SK-N-SH (cell line): ENCODE results near the gene PPP1R9A. TPM values are rescaled to one million over a fixed set of nuclear protein-coding genes. Genes with fewer than 3 reads are reported as not detected.

Experiments
- CTCF ChIA-PET: fragments of 300-600, 350-600 bp; formaldehyde crosslinking; extraction: SDS; loops from one replicate; lab custom pipeline; 2021; lab: Yijun Ruan, JAX
- POLR2A ChIA-PET: fragments of 350-600 bp; sonication (Branson Sonifier 250); formaldehyde crosslinking; extraction: SDS; loops from one replicate; lab custom pipeline; 2020; ENCODE audit warnings: antibody characterized with exemption, inconsistent platforms; lab: Yijun Ruan, JAX
- DNase-seq: peaks from one replicate; pipeline ENCODE4 v3.0.0; 2012
- H2AFZ ChIP-seq: fragments of 200-600 bp; sonication (generic); 2 replicates; pipeline ENCODE4 v1.8.1; 2016; ENCODE audit warnings: antibody characterized with exemption, mild to moderate bottlenecking, low read depth
- H3F3A ChIP-seq: fragments of 200-600 bp; sonication (generic); replicated peaks from 2 replicates; pipeline ENCODE3; 2016; ENCODE audit warnings: antibody characterized with exemption, mild to moderate bottlenecking; ENCODE audit not compliant: insufficient read depth
- H3K27ac ChIP-seq, 2 experiments: fragments of 200-500 bp in 1 of 2; fragments of 200-600 bp in 1 of 2; sonication (Bioruptor generic) in 1 of 2; sonication (generic), shearing (Covaris generic) in 1 of 2; 2 replicates each; pipeline versions ENCODE4 v1.5.1 to v1.6.1; 2014 to 2016; ENCODE audit warnings: low read depth in 2 of 2, inconsistent platforms in 1 of 2, low read length in 1 of 2, mild to moderate bottlenecking in 1 of 2, mixed read lengths in 1 of 2
- H3K27me3 ChIP-seq: fragments of 200-600 bp; sonication (generic), shearing (Covaris generic); 2 replicates; pipeline ENCODE4 v1.6.1; 2016; ENCODE audit warnings: mixed run types; ENCODE audit not compliant: insufficient read depth
- H3K36me3 ChIP-seq, 2 experiments: fragments of 200-500 bp in 1 of 2; fragments of 200-600 bp in 1 of 2; sonication (Bioruptor generic) in 1 of 2; sonication (generic) in 1 of 2; replicated peaks in 1 of 2; 2 replicates each; pipeline versions ENCODE3 to v1.5.1; 2014 to 2016; ENCODE audit warnings: low read length in 1 of 2, mild to moderate bottlenecking in 1 of 2; ENCODE audit not compliant: insufficient read depth in 2 of 2, control insufficient read depth in 1 of 2
- H3K4me1 ChIP-seq, 2 experiments: fragments of 200-500 bp in 1 of 2; fragments of 200-600 bp in 1 of 2; sonication (Bioruptor generic) in 1 of 2; sonication (generic), shearing (Covaris generic) in 1 of 2; 2 replicates each; pipeline versions ENCODE4 v1.5.1 to v1.6.1; 2014 to 2016; ENCODE audit warnings: low read depth in 1 of 2, low read length in 1 of 2, mixed run types in 1 of 2; ENCODE audit not compliant: insufficient read depth in 2 of 2, control insufficient read depth in 1 of 2
- H3K4me2 ChIP-seq: fragments of 200-600 bp; sonication (generic), shearing (Covaris generic); 2 replicates; pipeline ENCODE4 v1.6.1; 2017; ENCODE audit warnings: mixed run types
- H3K4me3 ChIP-seq, 2 experiments: fragments of 200-500 bp in 1 of 2; fragments of 200-600 bp in 1 of 2; sonication (Bioruptor generic) in 1 of 2; sonication (generic), shearing (Covaris generic) in 1 of 2; 2 replicates each; pipeline versions ENCODE4 v1.5.1 to v1.8.1; 2014 to 2016; ENCODE audit warnings: low read depth in 2 of 2, inconsistent platforms in 1 of 2, low read length in 1 of 2, mild to moderate bottlenecking in 1 of 2, mixed read lengths in 1 of 2, moderate library complexity in 1 of 2
- H3K79me2 ChIP-seq: fragments of 200-600 bp; sonication (generic); 2 replicates; pipeline ENCODE4 v1.8.1; 2017; ENCODE audit warnings: mild to moderate bottlenecking; ENCODE audit not compliant: insufficient read depth
- H3K9ac ChIP-seq: fragments of 200-600 bp; sonication (generic); 2 replicates; pipeline ENCODE4 v1.6.1; 2017; ENCODE audit warnings: mixed run types
- H3K9me2 ChIP-seq: fragments of 200-600 bp; sonication (generic); 2 replicates; pipeline ENCODE4 v1.6.1; 2017; ENCODE audit warnings: mixed run types
- H3K9me3 ChIP-seq: fragments of 200-600 bp; sonication (generic); 2 replicates; pipeline ENCODE4 v1.6.1; 2017; ENCODE audit warnings: mixed run types, mild to moderate bottlenecking, moderate library complexity
- H4K20me1 ChIP-seq: fragments of 200-600 bp; sonication (generic); 2 replicates; pipeline ENCODE4 v1.6.1; 2017; ENCODE audit warnings: mild to moderate bottlenecking, mixed run types; ENCODE audit not compliant: insufficient read depth
- ELF1 ChIP-seq: IDR thresholded peaks from 2 replicates; pipeline ENCODE4 v1.4.0; 2012
- EZH2phosphoT487 ChIP-seq: fragments of 200-600 bp; sonication (generic); IDR thresholded peaks from 2 replicates; pipeline ENCODE4 v1.6.1; 2017; ENCODE audit warnings: low read depth, mixed run types, mild to moderate bottlenecking, antibody characterized with exemption, moderate library complexity, borderline replicate concordance
- FOSL2 ChIP-seq: IDR thresholded peaks from 2 replicates; pipeline ENCODE4 v1.4.0; 2012; ENCODE audit warnings: low read depth, mild to moderate bottlenecking, moderate library complexity, borderline replicate concordance
- JUND ChIP-seq: IDR thresholded peaks from 2 replicates; pipeline ENCODE4 v1.4.0; 2012
- NRF1 ChIP-seq: IDR thresholded peaks from 2 replicates; pipeline ENCODE4 v1.6.1; 2012; ENCODE audit warnings: low read depth, mild to moderate bottlenecking, low read length
- RCOR1 ChIP-seq: fragments of 150-350 bp; IDR thresholded peaks from 2 replicates; pipeline ENCODE4 v1.6.1; 2017; ENCODE audit warnings: antibody characterized with exemption, low read length
- WGBS: methylation state at CpG from one replicate; pipeline ENCODE4 v1.1.6; 2017; ENCODE audit warnings: low lambda C conversion rate; 5-methylcytosine and 5-hydroxymethylcytosine counted together
- polyA plus RNA-seq, 3 experiments: library from polyadenylated mRNA; depleted of rRNA; stranded (reverse); fragments of >200 nt; gene quantifications; 2 replicates each; pipeline ENCODE4 v1.2.3, GENCODE V29; 2012
- TF ChIP-seq, protein P1 (sequence below): IDR thresholded peaks from 2 replicates; pipeline ENCODE4 v1.4.0; 2012; ENCODE audit warnings: low read depth, borderline replicate concordance
- TF ChIP-seq, protein P2 (sequence below): IDR thresholded peaks from 2 replicates; pipeline ENCODE4 v1.6.1; 2012; ENCODE audit warnings: mild to moderate bottlenecking, low read depth, low read length, moderate library complexity

The PPP1R9A gene
- polyA plus RNA-seq, 1 of the 3 experiments (the other 2 are of a cell fraction), result 0.30 TPM

DNA sequence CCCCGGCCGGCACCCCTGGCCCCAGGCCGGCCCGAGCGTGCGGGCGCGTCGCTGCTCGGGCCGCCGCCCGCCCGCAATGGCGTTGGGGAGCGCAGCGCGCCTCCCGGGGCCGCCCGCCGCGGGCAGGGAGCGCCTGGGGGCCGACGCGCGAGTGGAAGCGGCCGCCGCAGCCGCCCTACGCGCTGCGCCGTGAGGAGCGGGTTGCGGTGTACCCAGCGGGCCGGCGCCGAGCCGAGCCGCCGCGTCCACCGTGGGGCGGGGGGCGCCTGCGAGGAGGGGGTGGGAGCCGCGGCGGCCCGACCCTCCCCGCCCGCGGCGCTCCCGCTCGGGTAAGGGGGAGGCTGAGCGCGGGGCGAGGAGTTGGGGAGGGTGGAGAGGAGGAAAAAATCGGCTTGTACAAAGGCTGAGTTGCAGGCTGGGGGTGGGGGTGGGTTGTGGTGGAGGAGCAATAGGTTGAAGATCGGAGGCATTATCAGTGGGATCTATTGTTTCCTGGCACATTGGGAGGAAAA is 473 bp downstream of the PPP1R9A start:
- POLR2A ChIA-PET, result interaction anchor here (0.7 kb wide), 1 partner anchor 291 kb away, joined by 3 read pairs; no protein-coding TSS in a partner anchor
- WGBS, result under 1% methylated on average over 28 of the region's 65 CpGs
- Histone ChIP-seq H3K36me3 (no peaks in the 10 kb centered on the region), H4K20me1 (no peaks in the 10 kb centered on the region), H3K4me2 (peak overlapping the region; percentile 80), H3F3A (no peaks in the 10 kb centered on the region), H2AFZ (peak overlapping the region; percentile 58; the same call in 1 of the 2 replicates), H3K9ac (no peak overlapping the region), H3K9me2 (no peaks in the 10 kb centered on the region), H3K27me3 (peaks cover 60% of the 10 kb centered on the region), H3K4me3 (peak overlapping the region; percentile 58 to 59), H3K9me3 (no peaks in the 10 kb centered on the region), H3K79me2 (no peaks in the 10 kb centered on the region), H3K4me1 (peaks cover 0 to 10% of the 10 kb centered on the region in 2 experiments; a peak in 2 of 4 replicates), H3K27ac (peak overlapping the region in 1 of 2 experiments; percentile 63; a peak in 2 of 4 replicates)
- DNase-seq, result peak; percentile 82
- CTCF ChIA-PET, result interaction anchor here (1.0 to 1.2 kb wide), 2 partner anchors 458 to 558 kb away, joined by 3 to 8 read pairs; no protein-coding TSS in a partner anchor
- TF ChIP-seq, protein P1, sequence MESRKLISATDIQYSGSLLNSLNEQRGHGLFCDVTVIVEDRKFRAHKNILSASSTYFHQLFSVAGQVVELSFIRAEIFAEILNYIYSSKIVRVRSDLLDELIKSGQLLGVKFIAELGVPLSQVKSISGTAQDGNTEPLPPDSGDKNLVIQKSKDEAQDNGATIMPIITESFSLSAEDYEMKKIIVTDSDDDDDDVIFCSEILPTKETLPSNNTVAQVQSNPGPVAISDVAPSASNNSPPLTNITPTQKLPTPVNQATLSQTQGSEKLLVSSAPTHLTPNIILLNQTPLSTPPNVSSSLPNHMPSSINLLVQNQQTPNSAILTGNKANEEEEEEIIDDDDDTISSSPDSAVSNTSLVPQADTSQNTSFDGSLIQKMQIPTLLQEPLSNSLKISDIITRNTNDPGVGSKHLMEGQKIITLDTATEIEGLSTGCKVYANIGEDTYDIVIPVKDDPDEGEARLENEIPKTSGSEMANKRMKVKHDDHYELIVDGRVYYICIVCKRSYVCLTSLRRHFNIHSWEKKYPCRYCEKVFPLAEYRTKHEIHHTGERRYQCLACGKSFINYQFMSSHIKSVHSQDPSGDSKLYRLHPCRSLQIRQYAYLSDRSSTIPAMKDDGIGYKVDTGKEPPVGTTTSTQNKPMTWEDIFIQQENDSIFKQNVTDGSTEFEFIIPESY, result no peak
- no peak for TF ChIP-seq NRF1
- TF ChIP-seq, protein P2, sequence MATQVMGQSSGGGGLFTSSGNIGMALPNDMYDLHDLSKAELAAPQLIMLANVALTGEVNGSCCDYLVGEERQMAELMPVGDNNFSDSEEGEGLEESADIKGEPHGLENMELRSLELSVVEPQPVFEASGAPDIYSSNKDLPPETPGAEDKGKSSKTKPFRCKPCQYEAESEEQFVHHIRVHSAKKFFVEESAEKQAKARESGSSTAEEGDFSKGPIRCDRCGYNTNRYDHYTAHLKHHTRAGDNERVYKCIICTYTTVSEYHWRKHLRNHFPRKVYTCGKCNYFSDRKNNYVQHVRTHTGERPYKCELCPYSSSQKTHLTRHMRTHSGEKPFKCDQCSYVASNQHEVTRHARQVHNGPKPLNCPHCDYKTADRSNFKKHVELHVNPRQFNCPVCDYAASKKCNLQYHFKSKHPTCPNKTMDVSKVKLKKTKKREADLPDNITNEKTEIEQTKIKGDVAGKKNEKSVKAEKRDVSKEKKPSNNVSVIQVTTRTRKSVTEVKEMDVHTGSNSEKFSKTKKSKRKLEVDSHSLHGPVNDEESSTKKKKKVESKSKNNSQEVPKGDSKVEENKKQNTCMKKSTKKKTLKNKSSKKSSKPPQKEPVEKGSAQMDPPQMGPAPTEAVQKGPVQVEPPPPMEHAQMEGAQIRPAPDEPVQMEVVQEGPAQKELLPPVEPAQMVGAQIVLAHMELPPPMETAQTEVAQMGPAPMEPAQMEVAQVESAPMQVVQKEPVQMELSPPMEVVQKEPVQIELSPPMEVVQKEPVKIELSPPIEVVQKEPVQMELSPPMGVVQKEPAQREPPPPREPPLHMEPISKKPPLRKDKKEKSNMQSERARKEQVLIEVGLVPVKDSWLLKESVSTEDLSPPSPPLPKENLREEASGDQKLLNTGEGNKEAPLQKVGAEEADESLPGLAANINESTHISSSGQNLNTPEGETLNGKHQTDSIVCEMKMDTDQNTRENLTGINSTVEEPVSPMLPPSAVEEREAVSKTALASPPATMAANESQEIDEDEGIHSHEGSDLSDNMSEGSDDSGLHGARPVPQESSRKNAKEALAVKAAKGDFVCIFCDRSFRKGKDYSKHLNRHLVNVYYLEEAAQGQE, result no peak
- no peak for TF ChIP-seq EZH2phosphoT487
- TF ChIP-seq ELF1, result no peak
- TF ChIP-seq FOSL2, result no peak
- no peak for TF ChIP-seq JUND
- TF ChIP-seq RCOR1, result no peak
